PC-9 (cell line): ENCODE results near the gene ENPP3.

ENCODE experiments used
- EZH2 ChIP-seq: fragments of 200-600 bp; sonication (generic); IDR thresholded peaks from 2 replicates; pipeline ENCODE4 v1.8.0; 2017; ENCODE audit warnings: antibody characterized with exemption, low read depth
- TF ChIP-seq, protein P1 (sequence below): fragments of 200-600 bp; sonication (generic); conservative IDR thresholded peaks from 2 replicates; pipeline ENCODE4 v1.6.1; 2017; ENCODE audit warnings: mixed run types, antibody characterized with exemption, mild to moderate bottlenecking, moderate library complexity

DNA sequence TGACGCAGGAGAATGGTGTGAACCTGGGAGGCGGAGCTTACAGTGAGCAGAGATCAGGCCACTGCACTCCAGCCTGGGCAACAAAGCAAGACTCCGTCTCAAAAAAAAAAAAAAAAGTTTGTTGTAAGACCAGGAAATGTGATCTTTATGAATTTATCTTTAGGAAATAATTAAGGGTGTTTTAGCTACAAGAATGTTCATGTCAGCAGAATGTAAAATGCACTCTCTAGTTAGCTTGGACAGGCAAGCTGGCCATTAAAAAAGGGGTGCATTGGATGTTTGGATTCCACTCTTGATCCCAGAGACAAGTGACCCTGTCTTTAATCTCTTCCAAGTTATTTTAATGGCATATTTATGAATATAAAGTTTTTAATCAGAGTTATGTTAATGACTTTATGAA, 19.6 kb downstream of the ENPP3 start:
- TF ChIP-seq, protein P1, sequence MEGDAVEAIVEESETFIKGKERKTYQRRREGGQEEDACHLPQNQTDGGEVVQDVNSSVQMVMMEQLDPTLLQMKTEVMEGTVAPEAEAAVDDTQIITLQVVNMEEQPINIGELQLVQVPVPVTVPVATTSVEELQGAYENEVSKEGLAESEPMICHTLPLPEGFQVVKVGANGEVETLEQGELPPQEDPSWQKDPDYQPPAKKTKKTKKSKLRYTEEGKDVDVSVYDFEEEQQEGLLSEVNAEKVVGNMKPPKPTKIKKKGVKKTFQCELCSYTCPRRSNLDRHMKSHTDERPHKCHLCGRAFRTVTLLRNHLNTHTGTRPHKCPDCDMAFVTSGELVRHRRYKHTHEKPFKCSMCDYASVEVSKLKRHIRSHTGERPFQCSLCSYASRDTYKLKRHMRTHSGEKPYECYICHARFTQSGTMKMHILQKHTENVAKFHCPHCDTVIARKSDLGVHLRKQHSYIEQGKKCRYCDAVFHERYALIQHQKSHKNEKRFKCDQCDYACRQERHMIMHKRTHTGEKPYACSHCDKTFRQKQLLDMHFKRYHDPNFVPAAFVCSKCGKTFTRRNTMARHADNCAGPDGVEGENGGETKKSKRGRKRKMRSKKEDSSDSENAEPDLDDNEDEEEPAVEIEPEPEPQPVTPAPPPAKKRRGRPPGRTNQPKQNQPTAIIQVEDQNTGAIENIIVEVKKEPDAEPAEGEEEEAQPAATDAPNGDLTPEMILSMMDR: no peak
- no peak for TF ChIP-seq EZH2
